Fibroblast of skin of scalp (primary cell): ENCODE results near the gene MED27.

Source experiments
- DNase-seq: peaks from one replicate; pipeline ENCODE4 v3.0.0-alpha.2; 2013

MED27 gene

DNA sequence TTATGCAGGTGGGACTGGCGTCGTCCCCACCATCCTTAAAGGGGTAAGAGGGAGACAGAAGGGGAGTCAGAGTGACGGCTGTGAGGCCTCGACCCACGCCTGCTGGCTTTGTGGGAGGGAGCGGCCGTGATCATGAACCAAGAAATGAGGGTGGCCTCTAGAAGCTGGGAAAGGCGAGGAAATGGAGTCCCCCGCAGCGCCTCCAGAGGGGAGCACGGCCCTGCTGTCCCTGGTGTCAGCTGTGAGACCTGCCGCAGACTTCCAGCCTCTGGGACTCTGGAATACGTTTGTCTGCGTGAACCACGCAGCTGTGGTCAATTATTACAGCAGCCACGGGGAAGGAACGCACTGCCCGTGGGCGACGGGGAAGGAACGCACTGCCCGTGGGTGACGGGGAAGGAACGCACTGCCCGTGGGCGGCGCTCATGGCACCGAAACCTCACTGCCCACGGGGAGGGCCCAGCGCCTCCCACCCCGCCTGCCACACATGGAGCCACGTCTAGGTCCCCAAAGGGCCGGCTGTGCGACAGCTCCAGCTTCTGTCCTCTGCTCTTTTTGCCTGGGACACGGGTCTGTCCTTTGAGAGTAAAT lies 231.0 kb downstream of the MED27 start:
- no peak for DNase-seq

GRCh38 chr9:131847665-131848354 lies 231.9 kb downstream of the MED27 start:
- no peak for DNase-seq

DNA sequence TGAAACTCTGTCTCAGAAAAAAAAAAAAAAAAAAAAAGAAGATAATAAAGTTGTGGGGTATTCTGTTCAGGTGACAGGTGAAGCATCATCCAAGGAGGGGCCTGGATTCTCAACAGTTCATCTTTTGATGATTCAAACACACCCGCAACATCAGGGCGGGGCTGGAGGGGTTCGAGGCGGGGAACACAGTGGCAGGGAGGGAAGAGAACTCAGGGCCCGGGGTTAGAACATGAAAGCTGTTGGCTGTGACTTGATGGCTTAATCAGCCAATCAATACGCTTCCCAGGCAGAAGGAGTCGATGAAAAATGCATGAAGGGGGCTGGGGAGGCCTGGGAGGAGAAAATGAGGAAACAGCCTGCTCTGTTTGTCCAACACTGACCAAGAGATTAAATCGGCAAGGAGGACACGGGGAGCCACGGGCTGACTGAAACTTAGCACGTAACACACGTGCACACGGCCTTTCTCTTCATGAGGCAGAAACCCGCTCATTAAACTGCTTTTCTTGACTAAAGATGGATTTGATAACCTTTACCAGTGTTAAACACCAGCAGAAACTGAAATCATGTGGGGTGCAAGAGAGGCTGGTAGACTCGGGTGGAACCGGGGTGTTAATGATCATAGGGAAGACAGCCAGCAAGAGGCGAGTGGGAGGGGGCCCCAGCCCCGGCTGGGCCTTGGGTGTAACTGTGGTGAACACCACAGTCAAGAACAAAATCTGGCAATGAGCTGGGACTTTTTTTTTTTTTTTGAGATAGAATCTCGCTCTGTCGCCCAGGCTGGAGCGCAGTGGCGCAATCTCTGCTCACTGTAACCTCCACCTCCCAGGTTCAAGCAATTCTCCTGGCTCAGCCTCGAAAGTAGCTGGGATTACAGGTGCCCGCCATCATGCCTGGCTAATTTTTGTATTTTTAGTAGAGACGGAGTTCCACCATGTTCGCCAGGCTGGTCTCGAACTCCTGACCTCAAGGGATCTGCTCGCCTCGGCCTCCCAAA lies 234.1 kb downstream of the MED27 start:
- no peak for DNase-seq

- no peak for DNase-seq
Measured at GRCh38 chr9:131844745-131845118, 234.9 kb downstream of the MED27 start.

DNA sequence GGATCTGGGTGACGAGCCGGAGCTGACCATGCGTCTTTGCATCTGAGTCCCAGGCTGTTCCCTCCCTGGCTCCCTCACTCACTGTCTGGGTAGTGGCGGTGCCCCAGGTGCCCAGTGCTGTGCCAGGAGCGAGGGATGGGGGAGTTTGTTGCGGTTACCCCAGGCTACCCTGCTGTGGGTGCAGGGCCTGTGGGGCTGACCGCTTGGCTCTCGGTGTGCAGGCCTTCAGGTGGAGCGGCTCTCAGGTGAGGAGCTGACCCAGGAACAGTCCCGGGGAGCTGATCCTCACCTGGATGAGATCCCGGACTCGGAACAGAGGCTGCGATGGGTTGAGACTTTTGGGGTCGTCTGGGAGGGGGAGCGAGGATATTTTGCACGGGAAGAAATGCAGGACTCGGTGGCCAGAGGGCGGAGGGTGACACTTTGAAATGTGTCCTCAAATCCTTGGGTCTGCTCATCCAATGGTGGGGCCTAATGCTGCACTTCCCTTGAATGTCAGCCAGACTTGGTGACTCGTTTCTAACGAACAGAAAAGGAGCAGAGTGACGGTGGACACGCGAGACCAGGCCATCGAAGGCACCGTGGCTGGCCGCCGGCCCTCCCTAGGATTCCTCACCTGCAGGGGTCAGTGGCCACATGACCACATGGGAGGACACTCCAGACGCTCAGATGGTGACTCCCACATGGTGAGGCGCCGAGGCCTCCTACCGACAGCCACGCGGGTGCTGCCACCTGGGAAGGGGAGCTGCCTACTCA lies 235.5 kb downstream of the MED27 start:
- no peak for DNase-seq

GRCh38 chr9:131841765-131842318 lies 237.8 kb downstream of the MED27 start:
- no peak for DNase-seq

DNA sequence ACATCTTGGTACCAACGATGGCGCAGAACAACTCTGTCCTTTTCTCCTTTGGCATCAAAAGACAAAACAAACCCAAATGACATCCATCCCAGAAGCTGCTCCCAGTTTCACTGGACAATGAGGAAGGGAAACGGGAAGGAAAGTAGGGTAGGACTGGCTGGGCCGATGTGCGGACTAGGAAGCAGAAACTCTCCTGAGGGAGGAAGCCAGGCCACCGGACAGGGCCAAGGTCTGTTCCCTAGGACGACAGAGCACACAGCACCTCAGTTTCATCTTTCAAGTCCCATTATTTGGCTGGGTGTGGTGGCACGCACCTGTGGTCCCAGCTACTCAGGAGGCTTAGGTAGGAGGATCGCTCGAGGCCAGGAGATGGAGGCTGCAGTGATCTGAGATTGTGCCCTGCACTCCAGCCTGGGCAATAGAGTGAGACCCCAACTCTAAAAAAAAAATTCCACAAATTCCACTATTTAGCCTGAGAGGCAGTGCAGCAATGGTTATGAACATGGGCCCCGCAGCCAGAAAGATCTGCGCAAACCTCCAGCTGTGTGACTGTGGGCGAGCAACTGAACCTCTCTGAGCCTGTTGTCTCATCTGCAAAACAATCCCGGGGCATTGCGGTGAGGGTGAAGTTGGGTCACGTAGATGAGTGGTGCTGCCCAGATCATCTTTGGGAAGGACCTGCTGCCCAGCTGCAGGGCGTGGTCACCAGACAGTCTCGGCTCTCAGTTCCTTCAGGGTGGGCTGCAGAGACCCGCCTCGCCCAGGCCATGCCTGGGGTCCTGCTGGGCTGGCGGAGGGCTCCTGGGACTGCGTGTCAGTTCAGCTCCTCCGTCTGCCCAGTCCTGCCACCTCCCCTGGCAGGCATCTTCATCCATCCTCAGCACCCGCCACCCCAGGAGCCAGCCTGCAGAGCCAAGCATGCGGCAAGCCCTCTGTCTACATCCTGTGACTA lies 238.6 kb downstream of the MED27 start:
- DNase-seq, result no peak

DNA sequence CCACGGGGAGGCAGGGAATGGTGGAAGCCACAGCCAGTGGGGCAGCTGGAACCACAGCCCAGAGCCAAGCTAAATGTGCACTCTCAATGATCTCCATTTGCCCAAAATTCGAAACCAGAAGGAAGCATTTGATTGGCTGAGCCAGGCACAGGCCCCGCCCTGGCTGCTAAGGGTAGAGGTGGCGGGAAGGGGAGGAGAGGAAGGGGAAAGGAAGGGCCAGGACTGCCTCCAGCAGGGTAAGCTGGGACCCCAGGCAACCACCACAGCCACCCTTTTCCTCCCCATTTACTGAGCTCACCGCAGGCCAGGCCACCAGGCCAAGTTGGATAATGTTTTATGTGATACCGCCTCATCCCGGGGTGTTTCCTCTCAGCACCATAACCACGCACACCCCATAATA lies 239.4 kb downstream of the MED27 start:
- no peak for DNase-seq

DNA sequence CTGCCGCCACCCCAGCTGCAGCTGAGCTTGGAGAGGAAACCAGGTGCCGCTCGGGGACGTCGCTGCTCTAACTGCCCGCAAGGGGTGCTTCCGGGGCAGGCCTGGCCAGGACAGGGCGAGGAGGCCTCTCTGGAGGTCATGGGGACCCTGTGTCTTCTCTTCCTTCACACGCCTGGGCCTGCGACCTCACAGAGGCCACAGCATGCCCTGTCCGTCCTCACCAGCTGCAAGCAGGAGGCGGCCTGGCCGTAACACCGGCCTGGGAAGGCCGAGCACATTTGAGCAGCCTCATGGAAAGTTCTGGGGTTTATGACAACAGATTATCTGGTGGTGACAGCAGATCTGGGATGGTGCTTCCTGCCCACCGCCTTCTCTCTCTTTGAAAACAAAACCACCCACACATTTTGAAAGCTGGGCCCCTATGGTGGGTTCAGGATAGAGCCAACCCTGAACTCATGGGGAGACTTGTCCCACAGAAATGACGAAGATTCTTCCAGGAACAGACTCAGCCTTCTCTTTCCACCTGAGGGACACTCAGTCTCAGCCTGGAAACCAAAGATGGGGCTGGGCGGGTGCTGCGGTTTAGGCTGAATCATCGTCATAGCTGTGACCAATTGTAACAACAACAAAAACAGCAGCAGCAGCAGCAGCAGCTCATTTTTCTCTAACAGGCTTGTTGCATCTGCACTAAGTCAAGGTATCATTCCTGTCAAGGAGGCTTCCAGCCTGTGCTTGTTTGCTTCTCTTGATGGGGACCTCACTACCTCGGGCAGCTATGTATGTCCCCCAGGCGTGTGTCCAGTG lies 240.2 kb downstream of the MED27 start:
- peak; percentile 60 for DNase-seq

DNA sequence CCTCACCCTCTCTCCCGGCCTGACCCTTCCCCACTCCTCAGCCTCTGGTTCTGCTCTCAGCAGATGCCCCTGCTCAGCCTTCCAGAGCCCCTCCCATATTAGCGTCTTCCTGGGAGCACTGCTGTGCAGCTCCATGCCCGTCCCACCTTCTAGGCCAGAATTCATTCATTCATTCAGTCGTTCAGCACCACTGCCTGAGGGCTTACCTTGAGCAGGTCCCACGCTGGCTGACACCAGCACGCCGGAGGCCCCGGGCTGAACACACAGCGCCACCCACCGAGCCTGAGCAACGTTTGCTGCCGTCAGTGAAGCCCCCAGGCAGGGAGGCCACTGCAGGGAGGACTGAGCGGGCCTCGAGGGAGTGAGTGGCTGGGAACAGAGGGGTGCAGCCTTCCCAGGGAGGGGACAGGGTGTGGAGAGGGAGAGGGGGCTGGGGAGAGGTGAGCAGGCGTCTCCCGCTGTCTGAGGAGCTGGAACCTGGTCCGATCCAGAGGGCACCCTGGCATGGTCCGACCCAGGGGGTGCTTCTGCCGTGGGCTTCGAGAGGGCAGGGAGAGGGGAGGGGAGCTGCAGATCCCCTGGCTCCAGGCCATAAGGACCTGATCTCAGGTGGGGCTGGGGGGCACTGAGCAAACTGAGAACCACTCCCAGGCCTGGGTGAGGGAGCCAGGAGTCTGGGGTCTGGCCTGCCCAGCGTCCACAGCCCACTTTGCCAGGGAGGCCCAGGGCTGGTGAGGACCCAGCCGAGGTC lies 241.0 kb downstream of the MED27 start:
- no peak for DNase-seq

GRCh38 chr9:131837836-131838235 lies 241.8 kb downstream of the MED27 start:
- DNase-seq, result no peak

GRCh38 chr9:131837316-131837715 lies 242.4 kb downstream of the MED27 start:
- no peak for DNase-seq

DNA sequence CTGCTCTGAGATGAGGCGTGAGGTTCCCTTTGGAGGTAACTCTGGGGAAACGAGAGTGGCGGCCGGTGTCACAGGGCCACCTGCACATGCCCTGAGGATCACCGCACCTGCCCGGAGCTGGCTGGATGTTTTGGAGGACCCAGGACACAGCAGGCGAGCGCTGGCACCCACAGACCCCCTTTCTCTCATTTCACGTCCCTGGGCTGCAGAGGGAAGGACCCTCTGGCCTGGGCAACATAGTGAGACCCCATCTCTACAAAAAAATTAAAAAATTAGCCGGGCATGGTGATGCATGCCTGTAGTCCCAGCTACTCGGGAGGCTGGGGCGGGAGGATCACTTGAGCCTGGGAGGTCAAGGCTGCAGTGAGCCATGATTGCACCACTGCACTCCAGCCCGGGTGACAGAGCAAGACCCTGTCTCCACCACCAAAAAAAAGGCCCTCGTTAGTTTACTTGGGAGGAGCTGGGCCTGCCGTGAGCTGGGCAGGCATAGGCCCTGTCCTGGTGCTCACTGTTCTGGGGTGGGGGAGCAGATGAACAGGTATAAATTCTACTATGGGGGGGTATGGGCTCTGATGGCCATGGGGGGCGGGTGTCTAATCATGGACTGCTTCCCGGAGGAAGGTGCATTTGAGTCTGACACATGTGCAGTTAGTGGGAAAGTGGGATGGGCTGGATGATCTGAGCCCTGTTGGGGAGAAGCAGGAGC lies 242.9 kb downstream of the MED27 start:
- no peak for DNase-seq

GRCh38 chr9:131836021-131836420 lies 243.6 kb downstream of the MED27 start:
- no peak for DNase-seq

GRCh38 chr9:131835151-131835910 lies 244.3 kb downstream of the MED27 start:
- DNase-seq, result no peak

DNA sequence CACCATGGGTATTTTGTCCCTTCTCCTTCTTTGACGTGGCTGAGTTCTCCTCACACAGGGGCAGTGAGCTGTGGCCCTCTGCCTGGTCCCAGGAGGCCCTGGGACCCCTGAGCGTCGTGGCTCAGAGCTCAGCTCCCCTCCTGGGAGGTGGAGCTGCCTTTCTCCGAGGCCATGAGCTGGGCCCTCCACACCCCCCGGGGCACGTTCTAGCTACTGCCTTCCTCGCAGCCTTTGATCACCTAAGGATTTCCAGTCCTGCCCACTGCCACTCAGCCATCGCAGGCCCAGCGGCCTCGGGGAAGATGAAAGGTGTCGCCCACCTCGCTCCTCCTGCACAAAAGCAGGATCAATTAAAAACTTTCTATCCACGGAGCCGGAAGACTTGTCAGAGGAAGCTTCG lies 244.9 kb downstream of the MED27 start:
- DNase-seq, result no peak

DNA sequence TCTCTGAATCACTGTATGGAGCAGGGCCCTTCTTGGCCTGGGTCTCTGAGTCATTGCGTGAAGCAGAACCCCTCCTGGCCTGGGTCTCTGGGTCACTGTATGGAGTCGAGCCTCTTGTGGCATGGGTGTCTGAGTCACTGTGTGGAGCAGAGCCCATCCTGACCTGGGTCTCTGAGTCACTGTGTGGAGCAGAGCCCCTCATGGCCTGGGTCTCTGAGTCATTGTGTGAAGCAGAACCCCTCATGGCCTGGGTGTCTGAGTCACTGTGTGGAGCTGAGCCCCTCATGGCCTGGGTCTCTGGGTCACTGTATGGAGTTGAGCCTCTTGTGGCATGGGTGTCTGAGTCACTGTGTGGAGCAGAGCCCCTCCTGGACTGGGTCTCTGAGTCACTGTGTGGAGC lies 245.8 kb downstream of the MED27 start:
- peak; percentile 19 for DNase-seq

GRCh38 chr9:131833083-131833482 lies 246.6 kb downstream of the MED27 start:
- no peak for DNase-seq
